ENCODE results near the gene CELSR3.

The CELSR3 gene

GRCh38 chr3:48595075-48595525, 67.6 kb downstream of the CELSR3 start, which contains the start of gene COL7A1:
TSS of gene COL7A1 (minus strand) at chr3:48595329. CDS start at chr3:48595159, 170 bp downstream.
- Mint-ChIP-seq H3K4me1 (peaks cover 31% of the 10 kb centered on the region), H3K4me3 (peak within 1 kb of the TSS in 1 of 3 experiments; percentile 14), H3K9me3 (no peaks in the 10 kb centered on the region), H3K27ac (peak within 1 kb of the TSS; percentile 41 to 57 (median 46)), H3K36me3 (ENCODE audit: low read depth) (peaks cover 20% of the 10 kb centered on the region), H3K27me3 (ENCODE audit: low read depth) (no peaks in the 10 kb centered on the region)
- no peak for TF ChIP-seq CTCF (IDR thresholded peaks at IDR 0.05; ENCODE audit: unreplicated experiment in 3 of 3)

DNA sequence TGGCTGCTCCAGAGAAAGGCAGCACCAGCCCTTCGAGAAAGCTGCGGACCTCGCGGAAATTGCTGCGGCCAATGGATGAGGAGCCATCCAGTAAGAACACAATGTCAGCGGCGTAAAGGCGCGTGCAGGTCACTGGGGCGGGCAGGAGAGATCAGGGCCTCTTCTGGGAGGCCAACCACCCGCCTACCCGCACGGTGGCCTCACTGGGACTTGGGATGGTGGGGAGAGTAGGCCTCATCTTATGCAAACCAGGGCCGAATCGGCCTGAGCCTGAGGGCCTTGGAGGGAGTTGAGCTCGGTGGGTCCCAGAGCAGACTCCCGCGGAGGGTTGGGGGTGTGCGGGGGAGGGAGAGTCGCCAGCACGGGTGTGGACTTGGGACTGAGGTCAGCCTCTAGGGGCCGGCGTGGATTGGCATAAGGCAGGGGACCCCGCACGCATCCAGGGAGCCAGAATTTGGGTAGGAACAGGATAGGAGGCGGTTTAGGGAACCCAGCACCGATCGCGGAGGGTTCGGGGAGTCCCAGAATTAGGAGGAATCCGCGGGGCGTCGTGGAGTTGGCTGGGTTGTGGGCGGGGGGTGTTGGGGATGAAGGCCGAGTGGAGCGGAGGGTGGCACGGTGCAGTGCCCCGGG, 68.2 kb downstream of the CELSR3 start:
- Mint-ChIP-seq H3K27ac (no peak overlapping the region), H3K4me3 (no peak overlapping the region), H3K36me3 (ENCODE audit: low read depth) (peaks cover 17% of the 10 kb centered on the region), H3K27me3 (ENCODE audit: low read depth) (no peaks in the 10 kb centered on the region), H3K4me1 (peaks cover 30% of the 10 kb centered on the region), H3K9me3 (no peaks in the 10 kb centered on the region)
- no peak for TF ChIP-seq CTCF (IDR thresholded peaks at IDR 0.05; ENCODE audit: unreplicated experiment in 3 of 3)

DNA sequence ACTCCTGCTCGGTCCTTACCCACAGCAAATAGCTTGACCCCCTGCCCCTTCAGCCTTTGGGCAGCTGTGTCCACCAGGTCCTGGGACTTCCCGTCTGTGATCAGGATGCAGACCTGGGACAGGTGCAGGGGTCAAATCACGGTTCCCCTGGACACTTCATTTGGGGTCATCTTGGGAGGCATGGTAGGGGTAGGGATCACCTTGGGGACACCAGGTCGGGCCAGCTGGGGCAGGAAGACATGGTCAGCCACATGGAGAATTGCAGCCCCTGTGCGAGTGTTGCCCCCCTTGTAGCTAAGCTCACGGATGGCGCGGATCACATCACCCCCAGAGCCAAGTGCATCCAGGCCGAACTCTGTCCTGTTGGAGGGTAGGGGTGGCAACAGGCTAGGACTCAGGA, 69.3 kb downstream of the CELSR3 start:
- Mint-ChIP-seq H3K4me3 (no peak overlapping the region), H3K27ac (no peak overlapping the region), H3K36me3 (ENCODE audit: low read depth) (peaks cover 7% of the 10 kb centered on the region), H3K27me3 (ENCODE audit: low read depth) (no peaks in the 10 kb centered on the region), H3K4me1 (peaks cover 18% of the 10 kb centered on the region), H3K9me3 (no peaks in the 10 kb centered on the region)
- no peak for TF ChIP-seq CTCF (IDR thresholded peaks at IDR 0.05; ENCODE audit: unreplicated experiment in 3 of 3)

DNA sequence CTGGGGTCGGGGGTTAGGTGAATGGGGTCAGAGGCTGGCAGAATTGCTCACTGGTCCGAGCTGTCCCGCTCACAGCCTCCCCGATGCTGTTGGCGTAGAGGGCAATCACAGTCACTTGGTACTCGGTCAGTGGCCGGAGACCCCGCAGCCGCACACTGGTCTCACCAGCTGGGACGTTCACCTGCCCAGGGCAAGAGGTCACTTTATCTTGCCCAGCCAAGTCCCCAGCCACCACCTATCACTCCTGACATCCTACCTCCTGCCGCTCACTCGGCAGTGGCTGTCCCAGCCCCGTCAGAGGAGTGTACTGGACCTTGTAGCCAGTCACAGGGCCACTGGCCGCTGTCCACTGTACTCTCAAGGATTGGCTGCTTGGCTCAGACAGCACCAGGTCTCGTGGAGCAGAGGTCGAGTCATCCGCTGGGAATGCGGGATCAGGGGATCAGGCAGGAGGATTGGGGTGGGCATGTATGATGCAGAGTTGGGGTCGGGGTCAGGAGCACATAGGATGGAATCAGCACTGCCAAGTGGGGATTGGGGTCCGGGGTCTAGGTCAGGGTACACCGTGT, 70.1 kb downstream of the CELSR3 start:
- no peak for TF ChIP-seq CTCF (IDR thresholded peaks at IDR 0.05; ENCODE audit: unreplicated experiment in 3 of 3)
- peaks cover 3% of the 10 kb centered on the region for H3K36me3 Mint-ChIP-seq (ENCODE audit: low read depth)
- H3K4me3 Mint-ChIP-seq: no peak overlapping the region
- H3K4me1 Mint-ChIP-seq: peaks cover 14% of the 10 kb centered on the region
- H3K9me3 Mint-ChIP-seq: no peaks in the 10 kb centered on the region
- no peak overlapping the region for H3K27ac Mint-ChIP-seq
- H3K27me3 Mint-ChIP-seq (ENCODE audit: low read depth): no peaks in the 10 kb centered on the region

DNA sequence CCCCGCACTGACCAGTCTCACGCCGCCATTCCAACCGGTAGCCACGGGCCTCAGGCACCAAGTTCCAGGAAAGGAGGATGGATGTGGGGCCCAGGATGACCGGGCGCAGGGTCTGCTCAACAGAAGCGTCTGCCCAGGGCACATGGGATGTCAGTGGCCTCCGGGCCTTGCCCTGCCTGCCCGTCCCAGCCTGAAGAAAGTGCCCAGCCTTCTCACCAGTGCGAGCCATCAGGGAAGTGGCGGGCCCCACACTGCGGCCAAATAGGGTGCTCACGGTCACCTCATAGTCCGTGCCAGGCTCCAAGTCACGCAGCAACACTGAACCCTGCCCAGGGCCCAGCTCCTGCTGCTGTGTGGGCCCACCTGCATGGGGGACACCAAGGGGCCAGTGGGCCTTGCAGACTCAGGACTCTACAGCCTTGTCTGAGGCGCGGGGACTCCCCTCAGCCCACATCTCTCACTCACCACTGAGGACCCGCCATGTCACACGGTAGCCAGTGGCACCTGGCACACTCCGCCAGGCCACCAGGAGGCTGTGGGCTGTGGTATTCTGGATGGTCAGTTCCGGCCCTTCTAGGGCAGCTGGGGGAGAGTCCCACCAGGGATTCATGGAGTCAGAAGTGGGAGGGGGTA, 70.7 kb downstream of the CELSR3 start:
- TF ChIP-seq CTCF (IDR thresholded peaks at IDR 0.05; ENCODE audit: unreplicated experiment in 3 of 3): no peak

More for the DNA sequence above, 70.7 kb downstream of the CELSR3 start:
- H3K4me1 Mint-ChIP-seq: peaks cover 9% of the 10 kb centered on the region
- no peaks in the 10 kb centered on the region for H3K36me3 Mint-ChIP-seq (ENCODE audit: low read depth)
- no peaks in the 10 kb centered on the region for H3K27me3 Mint-ChIP-seq (ENCODE audit: low read depth)
- no peak overlapping the region for H3K4me3 Mint-ChIP-seq
- H3K27ac Mint-ChIP-seq: no peak overlapping the region
- H3K9me3 Mint-ChIP-seq: no peaks in the 10 kb centered on the region

All from nephron (organoid).